Thyroid gland (tissue), 4 donors: ENCODE results near the gene BET1L.

ENCODE experiments used
- CTCF ChIP-seq, 6 experiments: fragments of 200-600 bp in 3 of 6; fragments of 450-650 bp in 3 of 6; sonication (generic) in 3 of 6; IDR thresholded peaks; one replicate each; pipeline ENCODE4 v1.5.1; 2016 to 2019; ENCODE audit warnings: antibody characterized with exemption in 6 of 6, mild to moderate bottlenecking in 2 of 6, inconsistent platforms in 1 of 6, moderate library complexity in 1 of 6
- POLR2A ChIP-seq, 2 donors: fragments of 450-650 bp; IDR thresholded peaks; one replicate each; pipeline ENCODE4 v1.6.1; 2017; ENCODE audit warnings: antibody characterized with exemption in 2 of 2, mild to moderate bottlenecking in 2 of 2, moderate library complexity in 1 of 2

DNA sequence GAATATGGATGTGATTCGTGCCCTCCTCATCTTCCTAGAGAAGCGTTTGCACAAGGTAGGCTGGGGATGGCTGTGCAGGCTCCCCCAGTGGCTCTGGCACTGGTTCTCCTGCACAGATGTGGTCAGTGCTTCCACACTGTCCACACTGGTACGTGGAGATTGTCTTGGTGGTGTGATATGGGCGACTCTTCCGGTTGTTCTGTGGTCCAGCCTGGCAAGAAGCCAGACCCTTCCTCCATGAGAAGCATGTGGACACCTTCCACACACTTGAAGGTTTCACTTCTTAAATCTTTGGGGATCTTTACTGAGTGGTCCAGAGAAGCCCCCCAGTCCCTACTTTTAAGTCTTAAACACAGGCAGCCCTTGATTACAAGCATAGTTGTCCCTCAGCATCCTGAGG is 4.1 kb upstream of the BET1L start:
- no peak for TF ChIP-seq CTCF (IDR thresholded peaks at IDR 0.05)
- no peak for TF ChIP-seq POLR2A (IDR thresholded peaks at IDR 0.05)
